Measurements from ENCODE around the gene CREB1. TPM values are rescaled to one million over a fixed set of nuclear protein-coding genes. Genes with fewer than 3 reads are reported as not detected.

Gene CREB1
- total and polyA plus RNA-seq, 2 donors (not counting 1 experiment from before 2014, with no cell fraction given), result 37.7 to 47.4 TPM

- no peak overlapping the region for H3K9ac ChIP-seq (ENCODE audit: insufficient read depth, low read length)
- H3K27me3 ChIP-seq (ENCODE audit: control insufficient read depth, insufficient read depth, low read length), result no peaks in the 10 kb centered on the region
- H4K20me1 ChIP-seq (ENCODE audit: control insufficient read depth, extremely low read depth, insufficient read depth, low read length), result no peaks in the 10 kb centered on the region
- peaks cover 16% of the 10 kb centered on the region for H3K4me1 ChIP-seq (ENCODE audit: control insufficient read depth, extremely low read depth, insufficient read depth, low read length)
- peak overlapping the region in 1 of 4 experiments; percentile 12 for H3K4me3 ChIP-seq (replicated peaks in 1 of 4; ENCODE audit: control extremely low read depth in 1 of 4, insufficient read depth in 1 of 4, low read depth in 3 of 4, low read length in 4 of 4)
- H3K79me2 ChIP-seq (ENCODE audit: control insufficient read depth, insufficient read depth, low read length), result no peaks in the 10 kb centered on the region
- H3K4me2 ChIP-seq (ENCODE audit: extremely low read depth, insufficient read depth, low read length), result peak overlapping the region; percentile 61
- DNase-seq (ENCODE audit: low read depth in 2 of 2), result peak; percentile 83 to 96
- peak overlapping the region; percentile 9 for H2AFZ ChIP-seq (ENCODE audit: low read length)
- TF ChIP-seq CTCF (conservative IDR thresholded peaks at IDR 0.05 in 1 of 2, IDR thresholded peaks at IDR 0.05 in 1 of 2; ENCODE audit: low read depth in 1 of 2, low read length in 2 of 2), result peak in 1 of 2 donors; percentile 39
- TF ChIP-seq EZH2 (IDR thresholded peaks at IDR 0.05; ENCODE audit: low read length, missing control alignments), result no peak
- H3K27ac ChIP-seq (ENCODE audit: insufficient read depth, low read length), result peak overlapping the region; percentile 65
- no peaks in the 10 kb centered on the region for H3K36me3 ChIP-seq (ENCODE audit: control insufficient read depth, insufficient read depth, low read length)
- H3K9me3 ChIP-seq (ENCODE audit: control insufficient read depth, insufficient read depth, low read depth, low read length), result no peaks in the 10 kb centered on the region
These were observed 25.1 kb upstream of the CREB1 start for GRCh38 chr2:207504513-207505170.

- no peak overlapping the region for H3K9ac ChIP-seq (ENCODE audit: insufficient read depth, low read length)
- H3K9me3 ChIP-seq (ENCODE audit: control insufficient read depth, insufficient read depth, low read depth, low read length), result no peaks in the 10 kb centered on the region
- H3K27ac ChIP-seq (ENCODE audit: insufficient read depth, low read length), result peak overlapping the region; percentile 65
- no peaks in the 10 kb centered on the region for H3K79me2 ChIP-seq (ENCODE audit: control insufficient read depth, insufficient read depth, low read length)
- DNase-seq (ENCODE audit: low read depth in 2 of 2), result no peak
- no peaks in the 10 kb centered on the region for H3K27me3 ChIP-seq (ENCODE audit: control insufficient read depth, insufficient read depth, low read length)
- H3K4me2 ChIP-seq (ENCODE audit: extremely low read depth, insufficient read depth, low read length), result peak overlapping the region; percentile 61
- TF ChIP-seq CTCF (conservative IDR thresholded peaks at IDR 0.05 in 1 of 2, IDR thresholded peaks at IDR 0.05 in 1 of 2; ENCODE audit: low read depth in 1 of 2, low read length in 2 of 2), result no peak
- TF ChIP-seq EZH2 (IDR thresholded peaks at IDR 0.05; ENCODE audit: low read length, missing control alignments), result no peak
- H4K20me1 ChIP-seq (ENCODE audit: control insufficient read depth, extremely low read depth, insufficient read depth, low read length), result no peaks in the 10 kb centered on the region
- peak overlapping the region in 1 of 4 experiments; percentile 12 for H3K4me3 ChIP-seq (replicated peaks in 1 of 4; ENCODE audit: control extremely low read depth in 1 of 4, insufficient read depth in 1 of 4, low read depth in 3 of 4, low read length in 4 of 4)
- H2AFZ ChIP-seq (ENCODE audit: low read length), result no peak overlapping the region
- H3K36me3 ChIP-seq (ENCODE audit: control insufficient read depth, insufficient read depth, low read length), result no peaks in the 10 kb centered on the region
- H3K4me1 ChIP-seq (ENCODE audit: control insufficient read depth, extremely low read depth, insufficient read depth, low read length), result peaks cover 16% of the 10 kb centered on the region
These were observed 24.6 kb upstream of the CREB1 start for GRCh38 chr2:207505171-207505570.

- Histone ChIP-seq H4K20me1 (ENCODE audit: control insufficient read depth, extremely low read depth, insufficient read depth, low read length) (no peaks in the 10 kb centered on the region), H3K4me3 (replicated peaks in 1 of 4; ENCODE audit: control extremely low read depth in 1 of 4, insufficient read depth in 1 of 4, low read depth in 3 of 4, low read length in 4 of 4) (no peak overlapping the region), H3K4me1 (ENCODE audit: control insufficient read depth, extremely low read depth, insufficient read depth, low read length) (peaks cover 16% of the 10 kb centered on the region), H3K36me3 (ENCODE audit: control insufficient read depth, insufficient read depth, low read length) (no peaks in the 10 kb centered on the region), H3K9ac (ENCODE audit: insufficient read depth, low read length) (no peak overlapping the region), H3K27ac (ENCODE audit: insufficient read depth, low read length) (peak overlapping the region; percentile 65), H2AFZ (ENCODE audit: low read length) (no peak overlapping the region), H3K79me2 (ENCODE audit: control insufficient read depth, insufficient read depth, low read length) (no peaks in the 10 kb centered on the region), H3K4me2 (ENCODE audit: extremely low read depth, insufficient read depth, low read length) (peak overlapping the region; percentile 45), H3K27me3 (ENCODE audit: control insufficient read depth, insufficient read depth, low read length) (no peaks in the 10 kb centered on the region), H3K9me3 (ENCODE audit: control insufficient read depth, insufficient read depth, low read depth, low read length) (no peaks in the 10 kb centered on the region)
- no peak for TF ChIP-seq CTCF (conservative IDR thresholded peaks at IDR 0.05 in 1 of 2, IDR thresholded peaks at IDR 0.05 in 1 of 2; ENCODE audit: low read depth in 1 of 2, low read length in 2 of 2)
- TF ChIP-seq EZH2 (IDR thresholded peaks at IDR 0.05; ENCODE audit: low read length, missing control alignments), result no peak
- DNase-seq (ENCODE audit: low read depth in 2 of 2), result peak; percentile 69 to 96
These were observed 24.0 kb upstream of the CREB1 start for GRCh38 chr2:207505728-207506127.
